GM21381 (cell line): ENCODE results near the gene EPS8L2.

Source experiments
- ATAC-seq: cut with Tn5 transposase; IDR thresholded peaks from one replicate; pipeline ENCODE4 v1.9.1; 2021; ENCODE audit warnings: mild to moderate bottlenecking, moderate library complexity; ENCODE audit not compliant: unreplicated experiment

Gene EPS8L2

GRCh38 chr11:748007-748359, 42.0 kb downstream of the EPS8L2 start:
- ATAC-seq = peak; percentile 16

GRCh38 chr11:749731-750130, 43.7 kb downstream of the EPS8L2 start:
- ATAC-seq = no peak

GRCh38 chr11:760236-760635, 54.2 kb downstream of the EPS8L2 start:
- ATAC-seq = no peak

- no peak for ATAC-seq
Observed at GRCh38 chr11:761526-762108, 55.6 kb downstream of the EPS8L2 start.

- ATAC-seq = no peak
Observed at GRCh38 chr11:762421-763072, 56.5 kb downstream of the EPS8L2 start.

- ATAC-seq = no peak
Observed at GRCh38 chr11:763073-763463, 57.0 kb downstream of the EPS8L2 start.

- no peak for ATAC-seq
Observed at GRCh38 chr11:763549-764321, 57.7 kb downstream of the EPS8L2 start.

GRCh38 chr11:764322-765024, 58.4 kb downstream of the EPS8L2 start:
- ATAC-seq = no peak

GRCh38 chr11:765025-765801, 59.2 kb downstream of the EPS8L2 start:
- ATAC-seq = no peak

GRCh38 chr11:765802-766091, 59.7 kb downstream of the EPS8L2 start:
- ATAC-seq = no peak

GRCh38 chr11:766106-766935, 60.3 kb downstream of the EPS8L2 start:
- ATAC-seq = no peak

GRCh38 chr11:766936-767210, 60.8 kb downstream of the EPS8L2 start:
- ATAC-seq = no peak

- ATAC-seq = no peak
Observed at GRCh38 chr11:767238-767637, 61.2 kb downstream of the EPS8L2 start.

GRCh38 chr11:769887-770641, 64.0 kb downstream of the EPS8L2 start:
- ATAC-seq = no peak

GRCh38 chr11:770642-771616, 64.9 kb downstream of the EPS8L2 start:
- ATAC-seq = no peak

GRCh38 chr11:771617-772204, 65.7 kb downstream of the EPS8L2 start:
- no peak for ATAC-seq

GRCh38 chr11:772429-773390, 66.7 kb downstream of the EPS8L2 start:
- ATAC-seq = no peak
